C4-2B (cell line): Measurements from ENCODE around the gene TWF2.

Experiments
- CTCF ChIP-seq: fragments of 450-650 bp; conservative IDR thresholded peaks from 2 replicates; pipeline ENCODE4 v1.5.1; 2017; ENCODE audit warnings: mild to moderate bottlenecking
- ZFX ChIP-seq: fragments of 450-650 bp; IDR thresholded peaks from 2 replicates; pipeline ENCODE4 v1.6.1; 2017

GRCh38 chr3:52186729-52187128 is 52.2 kb downstream of the TWF2 start:
- TF ChIP-seq CTCF (no peak), ZFX (no peak)
